ENCODE data around the gene APC2.

The APC2 gene

GRCh38 chr19:1429750-1430149, 20.2 kb upstream of the APC2 start:
- Histone ChIP-seq H3K27ac (no peak overlapping the region), H4K20me1 (ENCODE audit: insufficient read depth) (peaks cover 5% of the 10 kb centered on the region; the same call in 1 of the 2 replicates), H2AFZ (ENCODE audit: low read depth) (no peak overlapping the region), H3K9ac (no peak overlapping the region), H3K4me3 (IDR thresholded peaks at IDR 0.05; ENCODE audit: insufficient read depth, low read depth, low read length) (no peak overlapping the region), H3K79me2 (ENCODE audit: insufficient read depth, low read depth) (0 out of 2 replicates have a peak, but pooled peaks cover 10% of the 10 kb centered on the region), H3K4me1 (ENCODE audit: low read depth, poor library complexity, severe bottlenecking) (no peaks in the 10 kb centered on the region), H3K36me3 (ENCODE audit: insufficient read depth) (no peaks in the 10 kb centered on the region; the same call in 1 of the 2 replicates), H3K4me2 (no peak overlapping the region), H3K27me3 (ENCODE audit: insufficient read depth, low read depth) (no peaks in the 10 kb centered on the region)
- TF ChIP-seq CTCF (conservative IDR thresholded peaks at IDR 0.05; ENCODE audit: low read depth, low read length), result no peak

- Histone ChIP-seq H3K4me3 (IDR thresholded peaks at IDR 0.05; ENCODE audit: insufficient read depth, low read depth, low read length) (no peak overlapping the region), H4K20me1 (ENCODE audit: insufficient read depth) (peaks cover 5% of the 10 kb centered on the region; the same call in 1 of the 2 replicates), H3K4me1 (ENCODE audit: low read depth, poor library complexity, severe bottlenecking) (no peaks in the 10 kb centered on the region), H3K27me3 (ENCODE audit: insufficient read depth, low read depth) (no peaks in the 10 kb centered on the region), H3K79me2 (ENCODE audit: insufficient read depth, low read depth) (0 out of 2 replicates have a peak, but pooled peaks cover 8% of the 10 kb centered on the region), H3K36me3 (ENCODE audit: insufficient read depth) (no peaks in the 10 kb centered on the region; the same call in 1 of the 2 replicates), H3K4me2 (no peak overlapping the region), H3K9ac (no peak overlapping the region), H3K27ac (no peak overlapping the region), H2AFZ (ENCODE audit: low read depth) (no peak overlapping the region)
- TF ChIP-seq CTCF (conservative IDR thresholded peaks at IDR 0.05; ENCODE audit: low read depth, low read length), result no peak
Observed at GRCh38 chr19:1430246-1430645, 19.7 kb upstream of the APC2 start.

GRCh38 chr19:1431759-1432506, 18.0 kb upstream of the APC2 start:
- Histone ChIP-seq H3K27ac (no peak overlapping the region), H3K4me2 (no peak overlapping the region), H3K4me3 (IDR thresholded peaks at IDR 0.05; ENCODE audit: insufficient read depth, low read depth, low read length) (no peak overlapping the region), H3K27me3 (ENCODE audit: insufficient read depth, low read depth) (no peaks in the 10 kb centered on the region), H2AFZ (ENCODE audit: low read depth) (no peak overlapping the region), H3K4me1 (ENCODE audit: low read depth, poor library complexity, severe bottlenecking) (no peaks in the 10 kb centered on the region), H3K9ac (no peak overlapping the region), H4K20me1 (ENCODE audit: insufficient read depth) (no peaks in the 10 kb centered on the region), H3K79me2 (ENCODE audit: insufficient read depth, low read depth) (no peaks in the 10 kb centered on the region), H3K36me3 (ENCODE audit: insufficient read depth) (no peaks in the 10 kb centered on the region)
- TF ChIP-seq CTCF (conservative IDR thresholded peaks at IDR 0.05; ENCODE audit: low read depth, low read length), result no peak

GRCh38 chr19:1432507-1432887, 17.4 kb upstream of the APC2 start:
- Histone ChIP-seq H3K79me2 (ENCODE audit: insufficient read depth, low read depth) (no peaks in the 10 kb centered on the region), H3K4me3 (IDR thresholded peaks at IDR 0.05; ENCODE audit: insufficient read depth, low read depth, low read length) (no peak overlapping the region), H3K27me3 (ENCODE audit: insufficient read depth, low read depth) (no peaks in the 10 kb centered on the region), H3K36me3 (ENCODE audit: insufficient read depth) (no peaks in the 10 kb centered on the region), H3K27ac (no peak overlapping the region), H3K9ac (no peak overlapping the region), H4K20me1 (ENCODE audit: insufficient read depth) (no peaks in the 10 kb centered on the region), H2AFZ (ENCODE audit: low read depth) (no peak overlapping the region), H3K4me1 (ENCODE audit: low read depth, poor library complexity, severe bottlenecking) (no peaks in the 10 kb centered on the region), H3K4me2 (no peak overlapping the region)
- no peak for TF ChIP-seq CTCF (conservative IDR thresholded peaks at IDR 0.05; ENCODE audit: low read depth, low read length)
